ENCODE data around the gene SIRT6. TPM values are rescaled to one million over a fixed set of nuclear protein-coding genes. Genes with fewer than 3 reads are reported as not detected.

Gene SIRT6
- total RNA-seq, 1 donor from 2014 or later = 18.1 TPM

DNA sequence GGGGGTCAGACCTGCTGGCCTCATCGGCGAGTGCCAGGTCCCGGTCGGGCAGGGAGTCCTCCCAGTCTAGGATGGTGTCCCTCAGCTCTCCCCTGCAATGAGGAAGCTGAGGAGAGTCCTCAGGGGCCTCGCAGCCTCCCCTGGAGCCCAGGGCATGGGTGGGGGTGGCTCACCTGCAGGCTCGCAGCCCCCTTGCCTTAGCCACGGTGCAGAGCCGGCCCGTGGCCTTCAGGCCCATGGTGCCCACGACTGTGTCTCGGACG is 6.8 kb downstream of the SIRT6 start:
- Histone ChIP-seq H3K27me3 (ENCODE audit: low read depth) (peaks cover 12% of the 10 kb centered on the region), H3K4me1 (peaks cover 2% of the 10 kb centered on the region), H3K9me3 (no peaks in the 10 kb centered on the region), H3K27ac (no peak overlapping the region), H3K4me3 (no peak overlapping the region), H3K36me3 (peaks cover 59% of the 10 kb centered on the region)
- ATAC-seq (peak in 1 of 2 donors; percentile 7), DNase-seq (no peak)
- intact Hi-C loops (cut with DNase I) = no loop called here
- TF ChIP-seq, protein P1, sequence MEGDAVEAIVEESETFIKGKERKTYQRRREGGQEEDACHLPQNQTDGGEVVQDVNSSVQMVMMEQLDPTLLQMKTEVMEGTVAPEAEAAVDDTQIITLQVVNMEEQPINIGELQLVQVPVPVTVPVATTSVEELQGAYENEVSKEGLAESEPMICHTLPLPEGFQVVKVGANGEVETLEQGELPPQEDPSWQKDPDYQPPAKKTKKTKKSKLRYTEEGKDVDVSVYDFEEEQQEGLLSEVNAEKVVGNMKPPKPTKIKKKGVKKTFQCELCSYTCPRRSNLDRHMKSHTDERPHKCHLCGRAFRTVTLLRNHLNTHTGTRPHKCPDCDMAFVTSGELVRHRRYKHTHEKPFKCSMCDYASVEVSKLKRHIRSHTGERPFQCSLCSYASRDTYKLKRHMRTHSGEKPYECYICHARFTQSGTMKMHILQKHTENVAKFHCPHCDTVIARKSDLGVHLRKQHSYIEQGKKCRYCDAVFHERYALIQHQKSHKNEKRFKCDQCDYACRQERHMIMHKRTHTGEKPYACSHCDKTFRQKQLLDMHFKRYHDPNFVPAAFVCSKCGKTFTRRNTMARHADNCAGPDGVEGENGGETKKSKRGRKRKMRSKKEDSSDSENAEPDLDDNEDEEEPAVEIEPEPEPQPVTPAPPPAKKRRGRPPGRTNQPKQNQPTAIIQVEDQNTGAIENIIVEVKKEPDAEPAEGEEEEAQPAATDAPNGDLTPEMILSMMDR (IDR thresholded peaks at IDR 0.05) = no peak

DNA sequence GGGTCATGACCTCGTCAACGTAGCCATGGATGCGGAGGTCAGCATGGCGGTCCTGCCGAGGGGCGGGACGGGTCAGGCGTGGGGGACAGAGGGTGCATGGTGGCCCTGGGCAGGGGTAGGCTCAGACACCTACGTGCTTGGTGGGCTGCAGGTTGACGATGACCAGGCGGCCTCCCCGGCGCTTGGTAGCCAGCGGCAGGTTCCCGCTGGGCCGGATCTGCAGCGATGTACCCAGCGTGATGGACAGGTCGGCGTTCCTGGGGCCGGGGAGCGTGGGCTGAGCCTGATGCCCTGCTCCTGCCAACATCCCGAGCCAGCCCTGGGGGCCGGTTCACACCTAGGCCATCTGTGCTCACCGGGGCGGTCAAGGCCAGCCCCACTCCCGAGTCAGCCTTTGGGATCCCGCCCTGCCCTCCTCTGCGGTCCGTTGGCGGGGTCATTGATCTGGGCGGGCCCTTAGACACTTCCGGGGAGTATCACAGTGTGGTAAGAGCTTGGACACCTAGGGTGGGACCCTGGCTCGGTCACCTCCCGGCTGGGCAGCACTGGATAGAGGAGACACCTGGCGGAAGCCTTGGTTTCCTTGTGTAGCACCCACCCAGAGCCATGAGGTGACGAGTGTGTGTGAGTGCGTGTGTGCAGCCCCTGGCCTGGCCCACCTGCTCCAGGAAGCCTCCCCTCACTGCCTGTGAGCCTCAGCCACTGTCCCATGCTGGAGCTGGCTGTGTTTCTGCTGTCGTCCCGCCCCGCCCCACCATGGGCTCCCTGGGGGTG is 7.3 kb downstream of the SIRT6 start:
- peaks cover 54% of the 10 kb centered on the region for H3K36me3 ChIP-seq
- peak in 1 of 2 donors; percentile 3 for ATAC-seq

DNA sequence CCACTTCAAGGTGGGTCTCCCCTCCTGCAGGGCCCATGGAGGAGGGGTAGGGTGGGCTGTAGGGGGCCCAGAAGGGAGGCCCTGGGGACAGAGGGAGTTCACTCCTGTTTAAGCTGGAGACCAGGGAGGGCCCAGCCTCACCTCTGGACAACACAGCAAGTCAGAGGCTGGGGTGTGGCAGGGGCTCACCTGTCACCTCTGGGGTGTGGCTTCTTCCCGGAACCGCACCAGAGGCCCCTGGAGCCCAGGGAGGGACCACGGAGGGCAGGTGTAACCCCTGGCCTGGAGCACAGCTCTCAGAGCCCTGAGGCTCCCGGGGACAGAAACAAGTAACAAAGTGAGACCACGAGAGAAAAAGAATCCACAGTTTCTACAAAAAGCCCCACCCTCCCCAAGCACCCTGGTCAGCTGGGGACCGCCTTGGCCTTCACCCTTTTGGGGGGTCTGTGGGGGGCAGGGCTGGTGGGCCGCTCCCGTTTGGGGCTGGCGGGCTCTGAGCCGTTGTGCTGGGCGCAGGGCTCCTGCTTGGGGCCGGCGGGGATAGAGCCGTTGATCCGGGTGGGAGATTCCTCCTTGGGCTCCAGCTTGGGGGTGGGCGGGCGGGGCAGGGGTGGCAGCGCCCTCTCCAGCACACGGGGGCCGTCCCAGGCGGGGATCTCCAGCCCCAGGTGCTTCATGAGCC is 8.0 kb downstream of the SIRT6 start:
- no peak for DNase-seq
- intact Hi-C loops (cut with DNase I) = no loop called here
- TF ChIP-seq, protein P1 (IDR thresholded peaks at IDR 0.05) = no peak
- Histone ChIP-seq H3K27me3 (ENCODE audit: low read depth) (peaks cover 12% of the 10 kb centered on the region), H3K4me1 (no peaks in the 10 kb centered on the region), H3K36me3 (peaks cover 47% of the 10 kb centered on the region), H3K4me3 (no peak overlapping the region), H3K9me3 (no peaks in the 10 kb centered on the region), H3K27ac (no peak overlapping the region)
- ATAC-seq = no peak

More for the DNA sequence above, 7.3 kb downstream of the SIRT6 start:
- Histone ChIP-seq H3K4me3 (no peak overlapping the region), H3K27me3 (ENCODE audit: low read depth) (peaks cover 12% of the 10 kb centered on the region), H3K27ac (no peak overlapping the region), H3K4me1 (no peaks in the 10 kb centered on the region), H3K9me3 (no peaks in the 10 kb centered on the region)
- TF ChIP-seq, protein P1 (IDR thresholded peaks at IDR 0.05) = no peak
- no peak for DNase-seq
- intact Hi-C loops (cut with DNase I) = no loop called here

DNA sequence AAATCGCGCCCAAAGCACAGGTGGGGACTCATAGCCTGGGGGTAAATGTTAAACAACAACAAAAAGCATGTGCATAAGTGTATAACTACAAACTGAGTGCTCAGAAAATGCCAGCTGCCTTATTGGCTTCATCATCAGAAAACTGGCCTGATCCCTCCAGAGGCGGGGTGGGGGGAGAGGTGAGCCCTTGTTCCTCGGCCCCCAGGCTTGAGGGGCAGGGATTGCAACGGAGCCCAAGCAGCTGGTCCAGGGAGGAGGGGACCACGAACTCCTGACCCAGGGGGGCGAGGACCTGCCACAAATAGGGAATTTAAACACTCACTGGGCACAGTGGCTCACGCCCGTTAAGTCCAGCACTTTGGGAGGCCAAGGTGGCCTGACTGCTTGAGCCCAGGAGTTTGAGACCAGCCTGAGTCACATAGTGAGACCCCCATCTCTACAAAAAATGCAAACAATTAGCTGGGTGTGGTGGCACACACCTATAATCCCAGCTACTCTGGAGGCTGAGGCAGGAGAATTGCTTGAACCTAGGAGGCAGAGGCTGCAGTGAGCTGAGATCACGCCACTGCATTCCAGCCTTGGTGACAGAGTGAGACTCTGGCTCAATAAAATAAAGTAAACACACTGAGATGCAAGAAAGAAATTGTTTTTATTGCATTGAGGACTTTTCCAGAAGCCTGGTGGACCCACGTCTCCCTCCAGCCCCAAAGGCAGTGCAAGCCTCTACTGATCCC is 8.7 kb downstream of the SIRT6 start:
- intact Hi-C loops (cut with DNase I) = no loop called here
- H3K9me3 ChIP-seq = no peaks in the 10 kb centered on the region
- no peak overlapping the region for H3K4me3 ChIP-seq
- TF ChIP-seq, protein P1 (IDR thresholded peaks at IDR 0.05) = no peak
- DNase-seq = no peak
- peaks cover 12% of the 10 kb centered on the region for H3K27me3 ChIP-seq (ENCODE audit: low read depth)
- H3K36me3 ChIP-seq = peaks cover 39% of the 10 kb centered on the region
- no peak for ATAC-seq
- no peaks in the 10 kb centered on the region for H3K4me1 ChIP-seq
- H3K27ac ChIP-seq = no peak overlapping the region

GRCh38 chr19:4172861-4173473 is 9.4 kb downstream of the SIRT6 start:
- Histone ChIP-seq H3K27ac (no peak overlapping the region), H3K9me3 (no peaks in the 10 kb centered on the region), H3K27me3 (ENCODE audit: low read depth) (peaks cover 12% of the 10 kb centered on the region), H3K4me3 (no peak overlapping the region), H3K4me1 (no peaks in the 10 kb centered on the region), H3K36me3 (peaks cover 33% of the 10 kb centered on the region)
- TF ChIP-seq, protein P1 (IDR thresholded peaks at IDR 0.05) = no peak
- intact Hi-C loops (cut with DNase I) = no loop called here
- ATAC-seq = peak; percentile 77 to 84
- peak; percentile 60 for DNase-seq
